ENCODE data around the gene PHF12. TPM values are rescaled to one million over a fixed set of nuclear protein-coding genes. Genes with fewer than 3 reads are reported as not detected.

The PHF12 gene
- total and polyA plus RNA-seq, 2 of the 13 experiments (the other 11 are each of a cell fraction or from before 2014, with no cell fraction given): 9.8 to 17.1 TPM

DNA sequence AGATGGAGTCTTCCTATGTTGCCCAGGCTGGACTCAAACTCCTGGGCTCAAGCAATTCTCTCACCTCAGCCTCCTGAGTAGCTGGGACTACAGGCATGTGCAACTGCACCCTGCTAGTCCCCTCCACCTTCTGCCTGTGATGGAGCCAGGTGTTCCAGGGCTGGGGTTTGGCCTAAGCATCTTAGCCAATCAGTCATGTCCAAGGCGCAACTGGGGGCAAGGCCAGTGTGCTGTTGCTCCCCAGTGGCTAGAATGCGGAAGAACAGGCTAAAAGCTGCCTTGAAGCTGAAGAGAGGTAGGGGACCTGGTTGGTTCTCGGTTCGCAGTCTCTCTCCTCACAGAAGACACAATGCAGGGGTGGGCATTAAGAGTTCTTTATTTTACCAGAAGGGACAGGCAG is 72.3 kb downstream of the PHF12 start (continued):
- TF ChIP-seq PHB2 (IDR thresholded peaks at IDR 0.05; ENCODE audit: partially characterized antibody) (no peak), TEAD3 (CRISPR knock-in tag; optimal IDR thresholded peaks at IDR 0.05; ENCODE audit: borderline replicate concordance) (peak; percentile 99), SMYD3 (CRISPR knock-in tag; IDR thresholded peaks at IDR 0.05) (no peak), KDM1A (CRISPR knock-in tag; IDR thresholded peaks at IDR 0.05) (no peak), NFYC (CRISPR knock-in tag; IDR thresholded peaks at IDR 0.05) (peak; percentile 32; the same call in 1 of the 2 replicates), DPF2 (CRISPR knock-in tag; IDR thresholded peaks at IDR 0.05; ENCODE audit: borderline replicate concordance, low read depth) (no peak), HBP1 (CRISPR knock-in tag; IDR thresholded peaks at IDR 0.05; ENCODE audit: low read depth) (no peak), ZFP36 (IDR thresholded peaks at IDR 0.05; ENCODE audit: borderline replicate concordance, low read depth, low read length, partially characterized antibody) (no peak), THRA (CRISPR knock-in tag; IDR thresholded peaks at IDR 0.05; ENCODE audit: borderline replicate concordance) (0 out of 2 replicates have a peak, but pooled peaks have one; percentile 37), ZNF678 (CRISPR knock-in tag; IDR thresholded peaks at IDR 0.05) (no peak)
- TF ChIP-seq, protein P1, sequence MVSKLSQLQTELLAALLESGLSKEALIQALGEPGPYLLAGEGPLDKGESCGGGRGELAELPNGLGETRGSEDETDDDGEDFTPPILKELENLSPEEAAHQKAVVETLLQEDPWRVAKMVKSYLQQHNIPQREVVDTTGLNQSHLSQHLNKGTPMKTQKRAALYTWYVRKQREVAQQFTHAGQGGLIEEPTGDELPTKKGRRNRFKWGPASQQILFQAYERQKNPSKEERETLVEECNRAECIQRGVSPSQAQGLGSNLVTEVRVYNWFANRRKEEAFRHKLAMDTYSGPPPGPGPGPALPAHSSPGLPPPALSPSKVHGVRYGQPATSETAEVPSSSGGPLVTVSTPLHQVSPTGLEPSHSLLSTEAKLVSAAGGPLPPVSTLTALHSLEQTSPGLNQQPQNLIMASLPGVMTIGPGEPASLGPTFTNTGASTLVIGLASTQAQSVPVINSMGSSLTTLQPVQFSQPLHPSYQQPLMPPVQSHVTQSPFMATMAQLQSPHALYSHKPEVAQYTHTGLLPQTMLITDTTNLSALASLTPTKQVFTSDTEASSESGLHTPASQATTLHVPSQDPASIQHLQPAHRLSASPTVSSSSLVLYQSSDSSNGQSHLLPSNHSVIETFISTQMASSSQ (IDR thresholded peaks at IDR 0.05; ENCODE audit: low read depth): no peak
- TF ChIP-seq, protein P1 (CRISPR knock-in tag; IDR thresholded peaks at IDR 0.05; ENCODE audit: borderline replicate concordance): no peak
